PFSK-1 (cell line): Measurements from ENCODE around the gene PI4KA.

Experiments used
- POLR2AphosphoS5 ChIP-seq: IDR thresholded peaks from 2 replicates; pipeline ENCODE4 v1.6.1; 2012; ENCODE audit warnings: low read depth, mild to moderate bottlenecking, control low read depth, low read length, moderate library complexity
- REST ChIP-seq, 2 experiments: IDR thresholded peaks; 2 replicates each; pipeline versions ENCODE4 v1.6.1 to v1.8.0; 2011 to 2012; ENCODE audit warnings: low read depth in 2 of 2, low read length in 2 of 2, control low read depth in 1 of 2, inconsistent platforms in 1 of 2, mild to moderate bottlenecking in 1 of 2, moderate library complexity in 1 of 2; ENCODE audit not compliant: insufficient read depth in 1 of 2
- SIN3A ChIP-seq: IDR thresholded peaks from 2 replicates; pipeline ENCODE4 v1.6.1; 2012; ENCODE audit warnings: mild to moderate bottlenecking, low read length, moderate library complexity, borderline replicate concordance; ENCODE audit not compliant: insufficient read depth
- TAF1 ChIP-seq: IDR thresholded peaks from 2 replicates; pipeline ENCODE4 v1.6.1; 2012; ENCODE audit warnings: low read length, control low read depth, borderline replicate concordance; ENCODE audit not compliant: insufficient read depth

DNA sequence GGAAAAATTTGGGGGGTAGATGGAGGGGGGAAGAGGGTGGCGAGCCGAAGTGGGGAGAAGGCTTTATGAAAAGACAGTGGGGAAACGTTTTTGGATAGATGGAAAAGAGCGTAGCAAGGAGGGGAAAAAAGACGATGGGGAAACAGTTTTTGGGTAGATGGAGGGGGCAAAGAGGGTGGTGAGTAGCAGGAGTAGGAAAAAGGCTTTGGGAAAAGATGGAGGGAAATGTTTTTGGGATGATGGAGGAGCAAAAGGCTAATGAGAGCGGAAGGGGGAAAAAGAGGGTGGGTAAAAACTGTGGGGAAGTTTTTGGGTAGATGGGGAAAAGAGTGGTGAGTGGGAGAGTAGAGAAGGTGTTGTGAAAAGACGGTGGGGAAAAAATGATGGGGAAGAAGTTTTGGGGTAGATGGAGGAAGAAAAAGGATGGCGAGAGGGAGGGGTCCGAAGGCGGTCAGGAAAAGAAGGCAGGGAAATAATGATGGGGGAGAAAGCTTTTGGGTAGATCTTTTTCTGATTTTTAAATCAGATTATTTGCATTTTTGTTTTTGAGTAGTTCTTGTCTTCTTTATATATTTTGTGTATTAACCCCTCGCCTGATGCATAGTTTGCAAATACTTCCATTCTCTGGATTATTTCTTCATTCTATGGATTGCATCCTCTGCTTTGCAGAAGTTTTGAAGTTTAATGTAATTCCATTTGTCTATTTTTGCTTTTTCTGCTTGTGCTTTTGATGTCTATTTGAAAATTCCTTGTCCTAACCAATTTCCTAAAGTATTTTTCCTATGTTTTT lies 200.0 kb downstream of the PI4KA start:
- TF ChIP-seq TAF1 (no peak), POLR2AphosphoS5 (no peak), REST (IDR thresholded peaks at IDR 0.05; ENCODE audit: insufficient read depth in 1 of 2, low read depth in 2 of 2, low read length in 2 of 2) (no peak), SIN3A (no peak)
